Kidney (tissue), 14 donors: Measurements from ENCODE around the gene SMPD3. TPM values are rescaled to one million over a fixed set of nuclear protein-coding genes. Genes with fewer than 3 reads are reported as not detected.
A peak's percentile ranks its signal among the peaks of the same experiment; 100 is the strongest.

ENCODE experiments used
- DNase-seq, 5 donors: peaks; one replicate each; pipeline ENCODE4 v3.0.0-alpha.2; 2013 to 2020
- FAIRE-seq: peaks from 2 replicates; lab custom pipeline; 2012; peaks lifted over from hg19 to GRCh38; lab: Jason Lieb, UNC
- H3K27ac ChIP-seq, 2 donors: one replicate each; pipeline ENCODE4 v1.7.0; 2013; ENCODE audit warnings: low read depth in 2 of 2, low read length in 2 of 2, inconsistent platforms in 1 of 2
- H3K27me3 ChIP-seq: one replicate; pipeline ENCODE4 v1.7.1; 2013; ENCODE audit warnings: low read length, inconsistent platforms; ENCODE audit not compliant: control insufficient read depth, insufficient read depth
- H3K36me3 ChIP-seq, 3 donors: one replicate each; pipeline versions ENCODE4 v1.7.0 to v1.7.1; 2013; ENCODE audit warnings: low read length in 3 of 3, control low read depth in 1 of 3, inconsistent platforms in 1 of 3; ENCODE audit not compliant: insufficient read depth in 3 of 3, control insufficient read depth in 2 of 3
- H3K4me1 ChIP-seq, 3 donors: one replicate each; pipeline versions ENCODE4 v1.7.0 to v1.7.1; 2013; ENCODE audit warnings: low read length in 3 of 3, inconsistent platforms in 1 of 3, low read depth in 1 of 3; ENCODE audit not compliant: control insufficient read depth in 2 of 3, insufficient read depth in 2 of 3
- H3K4me3 ChIP-seq, 3 donors: one replicate each; pipeline versions ENCODE4 v1.7.0 to v1.8.1; 2013; ENCODE audit warnings: low read length in 3 of 3, control low read depth in 1 of 3, inconsistent platforms in 1 of 3
- H3K9ac ChIP-seq, 3 donors: one replicate each; pipeline versions ENCODE4 v1.7.0 to v1.7.1; 2013; ENCODE audit warnings: low read length in 3 of 3, control low read depth in 1 of 3, inconsistent platforms in 1 of 3
- H3K9me3 ChIP-seq, 3 donors: one replicate each; pipeline versions ENCODE4 v1.7.0 to v1.7.1; 2013; ENCODE audit warnings: low read length in 3 of 3, control low read depth in 1 of 3, inconsistent platforms in 1 of 3; ENCODE audit not compliant: control insufficient read depth in 2 of 3, insufficient read depth in 1 of 3
- CTCF ChIP-seq: IDR thresholded peaks from 3 replicates; pipeline ENCODE4 v1.5.1; 2012; ENCODE audit warnings: mild to moderate bottlenecking, moderate library complexity, borderline replicate concordance; ENCODE audit not compliant: insufficient read depth; ENCODE audit errors: extremely low read depth
- intact Hi-C: fragments of 100-400 bp; cut with DNase I; formaldehyde crosslinking; loops from one replicate; pipeline ENCODE4 v1.11.1; 2022
- polyA plus RNA-seq: library from polyadenylated mRNA; stranded (reverse); fragments of 350-450 nt; fragmentation: Illumina TruSeq; extraction: RNeasy Lipid Tissue Mini Kit (QIAGEN cat#74804); gene quantifications from one replicate; pipeline ENCODE4 v1.2.3, GENCODE V29; 2014; ENCODE audit warnings: low read depth, low replicate concordance; ENCODE audit not compliant: insufficient read depth
- total RNA-seq: library from RNA; stranded (reverse); fragmentation: NEBNext Ultra II Directional; extraction: Animal tissue kit (Norgen Biotek cat#: 25700); gene quantifications from one replicate; pipeline ENCODE4 v1.2.1, GENCODE V29; 2021
- donor health status: control.
- donor health status: control.
- donor health status: control.
- donor health status: control.
- donor health status: control.
- donor health status: DM: yes; HTN: yes; CAD: no.
- donor health status: Normal renal cell carcinoma (clear cell type).

The SMPD3 gene
- total and polyA plus RNA-seq, 2 donors from 2014 or later = 0.28 to 0.72 TPM

GRCh38 chr16:68395167-68395786, 53.0 kb downstream of the SMPD3 start:
- Histone ChIP-seq H3K4me3 (no peak overlapping the region), H3K9ac (no peak overlapping the region), H3K27ac (no peak overlapping the region), H3K4me1 (no peaks in the 10 kb centered on the region), H3K36me3 (no peaks in the 10 kb centered on the region), H3K9me3 (no peaks in the 10 kb centered on the region), H3K27me3 (no peaks in the 10 kb centered on the region)
- no peak for TF ChIP-seq CTCF
- intact Hi-C loops = loop anchor here (10.0 kb wide), 1 partner anchor 110 kb away; no protein-coding TSS in a partner anchor
- DNase-seq = no peak
- no peak for FAIRE-seq

GRCh38 chr16:68393333-68393732, 55.0 kb downstream of the SMPD3 start:
- Histone ChIP-seq H3K27ac (no peak overlapping the region), H3K27me3 (no peaks in the 10 kb centered on the region), H3K36me3 (no peaks in the 10 kb centered on the region), H3K4me3 (no peak overlapping the region), H3K9me3 (no peaks in the 10 kb centered on the region), H3K4me1 (no peaks in the 10 kb centered on the region), H3K9ac (no peak overlapping the region)
- intact Hi-C loops = loop anchor here (10.0 kb wide), 1 partner anchor 111 kb away; no protein-coding TSS in a partner anchor
- DNase-seq = no peak
- FAIRE-seq = no peak
- no peak for TF ChIP-seq CTCF

GRCh38 chr16:68389750-68390371, 58.4 kb downstream of the SMPD3 start:
- DNase-seq (peak in 1 of 5 donors; percentile 8), FAIRE-seq (no peak)
- Histone ChIP-seq H3K4me3 (no peak overlapping the region), H3K9me3 (no peaks in the 10 kb centered on the region), H3K9ac (no peak overlapping the region), H3K27ac (no peak overlapping the region), H3K27me3 (no peaks in the 10 kb centered on the region), H3K4me1 (no peaks in the 10 kb centered on the region), H3K36me3 (no peaks in the 10 kb centered on the region)
- no peak for TF ChIP-seq CTCF
- intact Hi-C loops = loop anchor here (10.0 kb wide), 1 partner anchor 115 kb away; no protein-coding TSS in a partner anchor
